Measurements from ENCODE around the gene SCAI.

SCAI gene

DNA sequence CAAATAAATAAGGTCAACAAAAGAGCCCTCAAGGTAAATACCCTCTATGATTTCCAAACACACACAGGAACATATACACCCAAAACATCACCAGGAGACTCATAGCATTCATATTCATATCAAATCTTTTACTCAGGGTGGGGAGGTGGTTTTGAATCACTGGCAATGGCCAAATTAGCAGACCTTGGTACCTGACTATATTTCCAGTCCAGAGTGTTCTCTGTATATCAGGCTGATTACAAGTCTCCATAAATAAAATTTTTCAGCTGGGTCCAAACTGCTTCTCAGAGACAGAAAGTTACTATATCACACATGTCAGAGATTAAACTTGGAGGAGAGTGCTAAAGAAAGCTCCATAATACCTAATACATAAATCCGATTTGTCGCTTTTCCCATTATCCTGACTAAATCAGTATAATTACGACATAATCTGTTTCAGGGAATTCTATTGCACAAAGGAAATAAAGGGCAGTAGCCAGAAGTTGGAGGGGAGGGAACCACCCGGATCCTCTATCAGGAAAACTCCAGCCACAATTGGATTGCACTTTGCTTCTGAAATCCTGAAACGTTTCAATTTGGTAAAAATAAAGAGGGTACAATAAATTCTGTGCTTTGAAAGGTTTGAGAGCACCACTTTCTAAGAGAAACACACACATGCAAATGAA lies 195.5 kb downstream of the SCAI start:
- TF ChIP-seq SIN3A (IDR thresholded peaks at IDR 0.05; ENCODE audit: borderline replicate concordance, insufficient read depth, low read length) (no peak), TAF1 (IDR thresholded peaks at IDR 0.05; ENCODE audit: borderline replicate concordance, insufficient read depth, low read length) (no peak), REST (IDR thresholded peaks at IDR 0.05; ENCODE audit: insufficient read depth in 1 of 2, low read depth in 2 of 2, low read length in 2 of 2) (no peak), POLR2AphosphoS5 (IDR thresholded peaks at IDR 0.05; ENCODE audit: low read depth, low read length) (no peak), FOXP2 (optimal IDR thresholded peaks at IDR 0.05; ENCODE audit: borderline replicate concordance, extremely low read depth, extremely low read length, insufficient read depth) (no peak)

GRCh38 chr9:124946167-124946566 lies 197.2 kb downstream of the SCAI start:
- TF ChIP-seq REST (IDR thresholded peaks at IDR 0.05; ENCODE audit: insufficient read depth in 1 of 2, low read depth in 2 of 2, low read length in 2 of 2) (no peak), FOXP2 (optimal IDR thresholded peaks at IDR 0.05; ENCODE audit: borderline replicate concordance, extremely low read depth, extremely low read length, insufficient read depth) (no peak), SIN3A (IDR thresholded peaks at IDR 0.05; ENCODE audit: borderline replicate concordance, insufficient read depth, low read length) (no peak), TAF1 (IDR thresholded peaks at IDR 0.05; ENCODE audit: borderline replicate concordance, insufficient read depth, low read length) (no peak), POLR2AphosphoS5 (IDR thresholded peaks at IDR 0.05; ENCODE audit: low read depth, low read length) (no peak)

GRCh38 chr9:124941679-124942561 lies 201.4 kb downstream of the SCAI start:
- TF ChIP-seq TAF1 (IDR thresholded peaks at IDR 0.05; ENCODE audit: borderline replicate concordance, insufficient read depth, low read length) (no peak), POLR2AphosphoS5 (IDR thresholded peaks at IDR 0.05; ENCODE audit: low read depth, low read length) (no peak), REST (IDR thresholded peaks at IDR 0.05; ENCODE audit: insufficient read depth in 1 of 2, low read depth in 2 of 2, low read length in 2 of 2) (no peak), FOXP2 (optimal IDR thresholded peaks at IDR 0.05; ENCODE audit: borderline replicate concordance, extremely low read depth, extremely low read length, insufficient read depth) (no peak), SIN3A (IDR thresholded peaks at IDR 0.05; ENCODE audit: borderline replicate concordance, insufficient read depth, low read length) (no peak)

- TF ChIP-seq TAF1 (IDR thresholded peaks at IDR 0.05; ENCODE audit: borderline replicate concordance, insufficient read depth, low read length), result peak; percentile 64; the same call in 1 of the 2 replicates
- TF ChIP-seq POLR2AphosphoS5 (IDR thresholded peaks at IDR 0.05; ENCODE audit: low read depth, low read length), result peak; percentile 79
- TF ChIP-seq SIN3A (IDR thresholded peaks at IDR 0.05; ENCODE audit: borderline replicate concordance, insufficient read depth, low read length), result 0 out of 2 replicates have a peak, but pooled peaks have one; percentile 52
- 0 out of 4 replicates have a peak, but pooled peaks of 1 of the 2 experiments have one; percentile 15 for TF ChIP-seq REST (IDR thresholded peaks at IDR 0.05; ENCODE audit: insufficient read depth in 1 of 2, low read depth in 2 of 2, low read length in 2 of 2)
- TF ChIP-seq FOXP2 (optimal IDR thresholded peaks at IDR 0.05; ENCODE audit: borderline replicate concordance, extremely low read depth, extremely low read length, insufficient read depth), result peak; percentile 99
Observed at GRCh38 chr9:124940894-124941678, 202.2 kb downstream of the SCAI start, which contains the start of gene GOLGA1. GOLGA1 (minus strand) TSS chr9:124941083; CDS start chr9:124938711, 2,372 bp downstream.
